Middle frontal gyrus (tissue), 1 donor: Measurements from ENCODE around the gene TBX10.
"Not testable (repeated sequence)": the region's sequence is repeated elsewhere in the genome, so short reads cannot be mapped to it uniquely, and the experiment has no call there.

Experiments used
- DNase-seq: peaks from one replicate; pipeline ENCODE4 v3.0.0-alpha.2; 2015; ENCODE audit warnings: low spot score; ENCODE audit errors: extremely low spot score

Gene TBX10

GRCh38 chr11:67632175-67632981 is 7.2 kb downstream of the TBX10 start:
- no peak for DNase-seq

- DNase-seq, result no peak
Observed at GRCh38 chr11:67631853-67632174, 7.7 kb downstream of the TBX10 start.

- DNase-seq, result no peak
Observed at GRCh38 chr11:67631411-67631810, 8.2 kb downstream of the TBX10 start.

GRCh38 chr11:67630943-67631331 is 8.6 kb downstream of the TBX10 start:
- DNase-seq, result no peak

- DNase-seq, result peak; percentile 79
Observed at GRCh38 chr11:67630228-67630942, 9.2 kb downstream of the TBX10 start.

GRCh38 chr11:67629386-67630227 is 10.0 kb downstream of the TBX10 start, which contains the start of gene NUDT8:
TSS of gene NUDT8 (minus strand) at chr11:67629937. CDS start at chr11:67629911, 26 bp downstream.
- DNase-seq, result peak; percentile 27

GRCh38 chr11:67628710-67629385 is 10.7 kb downstream of the TBX10 start:
- no peak for DNase-seq

GRCh38 chr11:67627812-67628624 is 11.5 kb downstream of the TBX10 start:
- DNase-seq, result no peak

- DNase-seq, result no peak
Observed at GRCh38 chr11:67627441-67627811, 12.1 kb downstream of the TBX10 start.

GRCh38 chr11:67626970-67627369 is 12.6 kb downstream of the TBX10 start:
- no peak for DNase-seq

GRCh38 chr11:67626131-67626833 is 13.3 kb downstream of the TBX10 start:
- DNase-seq, result not testable (repeated sequence)

- not testable (repeated sequence) for DNase-seq
Observed at GRCh38 chr11:67623795-67624194, 15.8 kb downstream of the TBX10 start.

- not testable (repeated sequence) for DNase-seq
Observed at GRCh38 chr11:67622905-67623304, 16.7 kb downstream of the TBX10 start.

- not testable (repeated sequence) for DNase-seq
Observed at GRCh38 chr11:67621928-67622327, 17.6 kb downstream of the TBX10 start.

GRCh38 chr11:67620621-67621020 is 18.9 kb downstream of the TBX10 start:
- not testable (repeated sequence) for DNase-seq

GRCh38 chr11:67619683-67620618 is 19.6 kb downstream of the TBX10 start:
- DNase-seq, result not testable (repeated sequence)

- not testable (repeated sequence) for DNase-seq
Observed at GRCh38 chr11:67618901-67619659, 20.5 kb downstream of the TBX10 start.
